GM10266 (cell line): ENCODE data around the gene PAXX.

Experiments
- DNase-seq: peaks from one replicate; pipeline ENCODE4 v3.0.0; 2012; ENCODE audit errors: extremely low spot score
- TF ChIP-seq, protein P1 (sequence below): IDR thresholded peaks from 2 replicates; pipeline ENCODE4 v1.5.1; 2012; ENCODE audit warnings: mild to moderate bottlenecking, low read depth; ENCODE audit not compliant: control insufficient read depth, insufficient read depth; ENCODE audit errors: missing control alignments

Gene PAXX

DNA sequence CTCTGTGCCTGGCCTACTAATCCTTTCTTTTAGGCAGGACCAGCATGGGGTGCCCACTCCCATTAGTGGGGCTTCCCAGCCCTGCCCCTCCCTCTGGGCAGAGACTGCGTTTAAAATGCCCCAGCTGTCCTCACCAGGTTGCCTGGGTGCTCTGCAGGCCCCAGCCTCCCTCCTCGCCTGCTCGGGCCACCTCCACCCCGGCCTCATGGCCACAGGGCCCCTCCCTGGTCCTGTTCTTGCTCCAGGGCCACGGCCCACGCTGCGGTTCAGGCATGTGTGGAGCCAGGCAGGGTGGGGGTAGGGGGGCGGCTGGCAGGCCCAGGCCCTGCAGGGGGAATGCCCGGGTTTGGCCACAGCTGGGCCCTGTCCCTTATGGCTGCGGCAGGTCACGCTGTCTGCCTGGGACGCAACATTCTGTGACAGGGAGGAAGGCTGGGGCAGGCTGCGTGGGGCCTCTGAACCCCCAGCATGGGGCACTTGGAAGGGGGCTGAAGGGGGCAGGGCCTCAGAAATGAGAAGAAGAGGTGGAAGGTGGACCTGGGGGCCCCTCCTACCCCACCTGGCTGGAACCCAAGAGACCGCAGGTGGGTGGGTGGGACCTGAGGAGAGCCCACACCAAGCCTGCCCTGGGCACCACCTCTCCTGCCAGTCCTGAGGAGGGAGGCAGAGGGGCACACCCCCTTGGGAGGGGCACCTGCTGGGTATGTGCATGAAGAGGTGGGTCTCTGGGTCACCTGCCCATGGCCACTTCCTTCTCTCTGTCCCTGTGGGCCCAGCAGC is 40.5 kb upstream of the PAXX start, which contains the start of gene LCN12:
LCN12 (plus strand) TSS at position 733 of the 780 bp plus-strand sequence. CDS start 55 bp downstream, outside the sequence.
- TF ChIP-seq, protein P1, sequence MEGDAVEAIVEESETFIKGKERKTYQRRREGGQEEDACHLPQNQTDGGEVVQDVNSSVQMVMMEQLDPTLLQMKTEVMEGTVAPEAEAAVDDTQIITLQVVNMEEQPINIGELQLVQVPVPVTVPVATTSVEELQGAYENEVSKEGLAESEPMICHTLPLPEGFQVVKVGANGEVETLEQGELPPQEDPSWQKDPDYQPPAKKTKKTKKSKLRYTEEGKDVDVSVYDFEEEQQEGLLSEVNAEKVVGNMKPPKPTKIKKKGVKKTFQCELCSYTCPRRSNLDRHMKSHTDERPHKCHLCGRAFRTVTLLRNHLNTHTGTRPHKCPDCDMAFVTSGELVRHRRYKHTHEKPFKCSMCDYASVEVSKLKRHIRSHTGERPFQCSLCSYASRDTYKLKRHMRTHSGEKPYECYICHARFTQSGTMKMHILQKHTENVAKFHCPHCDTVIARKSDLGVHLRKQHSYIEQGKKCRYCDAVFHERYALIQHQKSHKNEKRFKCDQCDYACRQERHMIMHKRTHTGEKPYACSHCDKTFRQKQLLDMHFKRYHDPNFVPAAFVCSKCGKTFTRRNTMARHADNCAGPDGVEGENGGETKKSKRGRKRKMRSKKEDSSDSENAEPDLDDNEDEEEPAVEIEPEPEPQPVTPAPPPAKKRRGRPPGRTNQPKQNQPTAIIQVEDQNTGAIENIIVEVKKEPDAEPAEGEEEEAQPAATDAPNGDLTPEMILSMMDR: no peak
- no peak for DNase-seq

DNA sequence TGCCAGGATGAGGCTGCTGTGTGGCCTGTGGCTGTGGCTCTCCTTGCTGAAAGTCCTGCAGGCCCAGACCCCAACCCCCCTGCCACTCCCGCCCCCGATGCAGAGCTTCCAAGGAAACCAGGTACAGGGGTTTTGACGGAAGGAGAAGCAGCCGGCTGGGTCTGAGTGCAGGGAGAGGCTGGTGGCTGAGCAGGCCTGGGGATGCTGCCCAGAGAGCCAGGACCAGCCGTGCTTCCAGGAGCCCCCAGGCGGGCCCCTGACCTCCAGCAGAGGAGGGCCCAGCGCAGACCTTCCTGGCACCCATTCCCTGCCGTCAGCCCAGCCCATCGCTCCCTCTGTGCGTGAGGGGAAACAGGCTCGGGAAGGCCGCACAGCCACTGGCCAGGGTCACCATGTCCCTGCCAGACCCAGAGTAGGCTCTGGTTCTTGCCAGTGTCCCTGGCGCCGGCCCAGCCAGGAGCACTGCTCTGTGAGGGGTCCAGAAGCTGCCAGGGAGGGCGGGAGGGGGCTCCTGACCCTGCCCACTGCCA is 39.8 kb upstream of the PAXX start:
- TF ChIP-seq, protein P1: no peak
- no peak for DNase-seq

DNA sequence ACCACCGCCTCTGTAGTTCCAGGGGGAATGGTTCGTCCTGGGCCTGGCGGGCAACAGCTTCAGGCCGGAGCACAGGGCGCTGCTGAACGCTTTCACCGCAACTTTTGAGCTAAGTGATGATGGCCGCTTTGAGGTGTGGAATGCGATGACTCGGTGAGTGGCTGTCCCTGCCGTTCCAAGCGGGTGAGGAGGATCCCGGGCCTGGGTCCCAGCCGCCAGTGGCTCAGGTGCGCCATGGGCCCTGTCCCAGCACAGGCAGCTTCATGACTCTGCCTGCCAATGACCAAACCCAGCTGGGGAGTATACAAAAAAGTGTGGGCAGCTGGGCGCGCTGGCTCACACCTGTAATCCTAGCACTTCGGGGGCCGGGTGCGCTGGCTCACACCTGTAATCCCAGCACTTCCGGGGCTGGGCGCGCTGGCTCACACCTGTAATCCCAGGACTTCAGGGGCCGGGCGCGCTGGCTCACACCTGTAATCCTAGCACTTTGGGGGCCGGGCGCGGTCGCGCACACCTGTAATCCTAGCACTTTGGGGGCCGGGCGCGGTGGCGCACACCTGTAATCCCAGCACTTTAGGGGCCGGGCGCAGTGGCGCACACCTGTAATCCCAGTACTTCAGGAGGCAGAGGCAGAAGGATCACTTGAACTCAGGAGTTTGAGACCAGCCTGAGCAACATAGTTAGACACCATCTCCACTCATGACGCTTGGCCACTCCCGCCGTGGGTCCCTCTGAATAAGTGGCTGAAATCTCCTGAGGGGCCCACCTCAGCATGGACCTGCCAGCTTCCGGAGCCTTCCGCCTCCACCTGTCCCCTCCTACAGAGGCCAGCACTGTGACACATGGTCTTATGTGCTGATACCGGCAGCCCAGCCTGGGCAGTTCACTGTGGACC is 39.1 kb upstream of the PAXX start:
- TF ChIP-seq, protein P1: no peak
- no peak for DNase-seq

DNA sequence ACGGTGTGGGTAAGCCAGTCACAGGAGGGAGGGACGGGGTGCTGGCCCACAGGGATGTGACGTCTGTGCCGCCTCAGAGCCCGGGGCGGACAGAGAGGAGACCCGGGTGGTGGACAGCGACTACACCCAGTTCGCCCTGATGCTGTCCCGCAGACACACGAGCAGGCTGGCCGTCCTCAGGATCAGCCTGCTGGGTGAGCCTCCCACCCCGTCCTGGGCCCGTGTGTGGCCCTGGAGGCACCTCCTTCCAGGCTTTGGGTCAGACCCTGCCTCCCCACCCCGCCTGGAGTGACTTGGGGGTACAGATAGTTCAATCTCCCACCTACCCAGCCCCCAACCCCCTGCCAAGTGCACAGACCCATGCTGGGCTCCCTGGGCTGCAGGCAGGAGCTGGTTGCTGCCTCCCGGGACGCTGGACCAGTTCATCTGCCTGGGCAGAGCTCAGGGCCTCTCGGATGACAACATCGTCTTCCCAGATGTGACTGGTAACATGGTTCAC is 38.4 kb upstream of the PAXX start:
- DNase-seq: no peak
- TF ChIP-seq, protein P1: no peak

DNA sequence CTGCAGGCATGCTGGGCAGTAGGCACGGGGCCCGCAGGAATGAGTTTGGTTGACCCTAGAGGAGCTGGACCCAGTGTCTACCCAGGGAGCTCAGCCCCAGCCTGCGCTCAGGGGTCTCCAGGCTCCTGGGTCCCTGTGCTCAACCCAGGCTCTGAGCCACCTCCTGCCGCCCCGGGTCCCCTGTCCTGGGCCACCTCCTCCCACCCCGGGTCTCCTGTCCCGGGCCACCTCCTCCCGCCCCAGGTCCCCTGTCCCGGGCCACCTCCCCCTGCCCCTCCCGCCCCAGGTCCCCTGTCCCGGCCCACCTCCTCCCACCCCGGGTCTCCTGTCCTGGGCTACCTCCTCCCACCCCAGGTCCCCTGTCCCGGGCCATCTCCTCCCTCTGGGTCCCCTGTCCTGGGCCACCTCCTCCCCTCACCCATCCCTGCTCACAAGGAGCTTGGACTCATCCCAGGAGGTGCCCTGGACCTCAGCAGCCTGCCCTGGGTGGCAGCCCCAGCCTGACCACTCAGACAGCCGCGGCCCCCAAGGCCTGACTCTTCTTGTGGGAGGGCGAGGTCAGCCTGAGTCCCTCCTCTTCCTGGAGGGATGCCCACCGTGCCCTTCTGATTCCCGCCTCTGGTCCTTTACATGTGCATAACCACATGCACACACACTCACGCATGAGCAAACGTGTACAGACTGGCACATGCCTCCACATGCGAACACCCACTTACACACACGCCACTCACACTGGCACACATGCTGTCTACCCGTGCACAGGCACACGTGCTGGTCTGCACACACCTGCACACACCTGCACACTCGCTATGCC is 37.7 kb upstream of the PAXX start:
- TF ChIP-seq, protein P1: no peak
- no peak for DNase-seq

DNA sequence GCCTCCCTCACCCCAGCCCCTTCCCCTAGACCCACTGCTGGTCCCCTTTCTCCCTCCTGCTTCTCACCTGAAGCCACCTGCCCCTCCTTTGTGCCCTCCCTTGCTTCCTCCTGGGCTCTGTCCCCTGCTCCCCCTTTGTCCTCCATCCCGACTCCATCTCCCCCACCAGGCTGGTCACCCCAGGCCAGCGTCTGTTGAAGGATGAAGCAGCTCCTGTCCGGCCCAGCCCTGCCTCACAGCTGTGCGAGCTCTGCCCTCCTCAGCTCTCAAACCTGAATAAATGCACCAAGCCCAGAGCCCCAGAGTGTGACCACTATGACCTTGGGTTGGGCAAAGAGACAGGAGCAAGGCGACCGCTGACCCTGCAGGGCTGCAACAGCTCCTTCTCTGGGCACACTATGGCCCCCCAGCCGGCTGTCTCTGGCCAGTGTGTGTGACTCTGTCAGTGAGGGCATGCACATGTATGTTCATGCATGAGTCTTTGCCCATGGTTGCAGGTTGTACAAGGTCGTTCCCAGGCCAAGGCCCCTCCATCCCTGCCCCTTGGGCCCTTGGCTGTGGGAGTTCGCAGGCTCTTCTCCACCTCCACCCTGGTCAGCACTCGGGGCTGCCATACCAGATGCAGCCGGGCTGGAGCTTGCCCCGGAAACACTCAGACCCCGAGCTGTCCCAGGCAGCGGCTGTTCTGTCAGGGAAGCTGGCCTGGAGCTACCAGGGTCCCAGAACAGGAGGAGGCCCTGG is 36.9 kb upstream of the PAXX start:
- no peak for DNase-seq
- TF ChIP-seq, protein P1: no peak
